Testis (tissue), 3 donors: ENCODE results near the gene MAPK1IP1L. TPM values are rescaled to one million over a fixed set of nuclear protein-coding genes. Genes with fewer than 3 reads are reported as not detected.
A peak's percentile ranks its signal among the peaks of the same experiment; 100 is the strongest.

Experiments
- DNase-seq: peaks from one replicate; pipeline ENCODE4 v3.0.0-alpha.2; 2019
- H3K27ac ChIP-seq, 2 donors: fragments of 200-600 bp; sonication (generic); one replicate each; pipeline ENCODE4 v1.5.1; 2019
- H3K27me3 ChIP-seq: fragments of 200-600 bp; sonication (generic); one replicate; pipeline ENCODE4 v1.5.1; 2019
- H3K36me3 ChIP-seq: fragments of 200-600 bp; sonication (generic); one replicate; pipeline ENCODE4 v1.5.1; 2017; ENCODE audit warnings: low read depth; ENCODE audit errors: missing control alignments
- H3K4me1 ChIP-seq: fragments of 200-600 bp; sonication (generic); one replicate; pipeline ENCODE4 v1.5.1; 2019
- H3K4me3 ChIP-seq, 2 donors: fragments of 200-600 bp; sonication (generic); one replicate each; pipeline ENCODE4 v1.5.1; 2017 to 2019
- H3K9me3 ChIP-seq: fragments of 200-600 bp; sonication (generic); one replicate; pipeline ENCODE4 v1.5.1; 2017
- POLR2A ChIP-seq: fragments of 450-650 bp; IDR thresholded peaks from one replicate; pipeline ENCODE4 v1.6.1; 2017; ENCODE audit warnings: antibody characterized with exemption, mild to moderate bottlenecking, moderate library complexity
- WGBS, 2 donors: methylation state at CpG; one replicate each; pipeline ENCODE4 v1.1.5; 2018; 5-methylcytosine and 5-hydroxymethylcytosine counted together
- intact Hi-C: fragments of 100-400 bp; cut with DNase I; formaldehyde crosslinking; loops from one replicate; pipeline ENCODE4 v1.15.1; 2023; ENCODE audit warnings: low total_unique reads
- polyA plus RNA-seq: library from polyadenylated mRNA; stranded (reverse); fragments of 350-450 nt; fragmentation: Illumina TruSeq; extraction: RNeasy Lipid Tissue Mini Kit (QIAGEN cat#74804); gene quantifications from one replicate; pipeline ENCODE4 v1.2.3, GENCODE V29; 2014; ENCODE audit warnings: low read depth, low replicate concordance; ENCODE audit not compliant: insufficient read depth
- total RNA-seq, 2 donors: library from RNA; depleted of rRNA; stranded (reverse); fragments of >200 nt; gene quantifications; one replicate each; pipeline ENCODE4 v1.2.3, GENCODE V29; 2016
- TF ChIP-seq, protein P1 (sequence below), 3 experiments: fragments of 450-650 bp in 2 of 3; fragments of 200-600 bp in 1 of 3; sonication (generic) in 1 of 3; IDR thresholded peaks; one replicate each; pipeline ENCODE4 v1.5.1; 2016 to 2019; ENCODE audit warnings: antibody characterized with exemption in 3 of 3, mild to moderate bottlenecking in 2 of 3, moderate library complexity in 1 of 3

MAPK1IP1L gene
- total and polyA plus RNA-seq, 3 donors from 2014 or later: 87.0 to 146 (median 105) TPM

DNA sequence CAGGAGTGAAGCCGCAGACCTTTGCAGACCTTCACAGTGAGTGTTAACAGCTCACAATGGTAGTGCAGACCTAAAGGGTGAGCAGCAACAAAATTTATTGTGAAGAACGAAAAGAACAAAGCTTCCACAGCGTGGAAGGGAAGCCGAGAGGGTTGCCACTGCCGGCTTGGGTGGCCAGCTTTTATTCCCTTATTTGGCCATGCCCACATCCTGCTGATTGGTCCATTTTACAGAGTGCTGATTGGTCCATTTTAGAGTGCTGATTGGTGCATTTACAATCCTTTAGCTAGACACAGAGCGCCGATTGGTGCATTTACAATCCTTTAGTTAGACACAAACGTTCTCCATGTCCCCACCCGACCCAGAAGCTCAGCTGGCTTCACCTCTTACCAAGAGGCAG is 35.5 kb downstream of the MAPK1IP1L start:
- no peak overlapping the region for H3K4me3 ChIP-seq
- DNase-seq: peak; percentile 15
- intact Hi-C loops: no loop called here
- TF ChIP-seq, protein P1, sequence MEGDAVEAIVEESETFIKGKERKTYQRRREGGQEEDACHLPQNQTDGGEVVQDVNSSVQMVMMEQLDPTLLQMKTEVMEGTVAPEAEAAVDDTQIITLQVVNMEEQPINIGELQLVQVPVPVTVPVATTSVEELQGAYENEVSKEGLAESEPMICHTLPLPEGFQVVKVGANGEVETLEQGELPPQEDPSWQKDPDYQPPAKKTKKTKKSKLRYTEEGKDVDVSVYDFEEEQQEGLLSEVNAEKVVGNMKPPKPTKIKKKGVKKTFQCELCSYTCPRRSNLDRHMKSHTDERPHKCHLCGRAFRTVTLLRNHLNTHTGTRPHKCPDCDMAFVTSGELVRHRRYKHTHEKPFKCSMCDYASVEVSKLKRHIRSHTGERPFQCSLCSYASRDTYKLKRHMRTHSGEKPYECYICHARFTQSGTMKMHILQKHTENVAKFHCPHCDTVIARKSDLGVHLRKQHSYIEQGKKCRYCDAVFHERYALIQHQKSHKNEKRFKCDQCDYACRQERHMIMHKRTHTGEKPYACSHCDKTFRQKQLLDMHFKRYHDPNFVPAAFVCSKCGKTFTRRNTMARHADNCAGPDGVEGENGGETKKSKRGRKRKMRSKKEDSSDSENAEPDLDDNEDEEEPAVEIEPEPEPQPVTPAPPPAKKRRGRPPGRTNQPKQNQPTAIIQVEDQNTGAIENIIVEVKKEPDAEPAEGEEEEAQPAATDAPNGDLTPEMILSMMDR (IDR thresholded peaks at IDR 0.05): no peak
- no peak for TF ChIP-seq POLR2A
- no peaks in the 10 kb centered on the region for H3K27me3 ChIP-seq
- H3K36me3 ChIP-seq: no peaks in the 10 kb centered on the region
- H3K27ac ChIP-seq: no peak overlapping the region
- no peaks in the 10 kb centered on the region for H3K9me3 ChIP-seq
- H3K4me1 ChIP-seq: no peaks in the 10 kb centered on the region
- 85 to 86% methylated on average over 9 of the region's 9 CpGs for WGBS, 2 donors

DNA sequence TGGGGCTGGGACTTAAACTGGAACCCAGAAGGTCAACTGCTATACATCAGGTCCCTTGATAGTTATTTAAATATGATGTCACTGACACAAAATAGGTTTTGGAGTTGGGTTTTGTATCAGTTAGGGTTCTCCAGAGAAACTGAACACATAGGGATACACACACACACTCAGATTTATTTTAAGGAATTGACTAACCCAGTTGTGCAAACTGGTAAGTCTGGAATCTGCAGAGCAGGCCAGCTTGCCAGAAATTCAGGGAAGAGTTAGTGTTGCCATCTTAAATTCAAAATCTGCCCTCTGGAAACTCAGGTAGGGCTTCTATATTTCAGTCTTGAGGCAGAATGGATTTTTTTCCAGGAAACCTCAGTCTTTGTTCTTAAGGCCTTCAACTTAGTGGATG is 36.9 kb downstream of the MAPK1IP1L start:
- Histone ChIP-seq H3K4me1 (no peaks in the 10 kb centered on the region), H3K36me3 (no peaks in the 10 kb centered on the region), H3K27ac (no peak overlapping the region), H3K27me3 (no peaks in the 10 kb centered on the region), H3K9me3 (no peaks in the 10 kb centered on the region), H3K4me3 (no peak overlapping the region)
- TF ChIP-seq POLR2A: no peak
- TF ChIP-seq, protein P1 (IDR thresholded peaks at IDR 0.05): no peak
- intact Hi-C loops: no loop called here
- no peak for DNase-seq

DNA sequence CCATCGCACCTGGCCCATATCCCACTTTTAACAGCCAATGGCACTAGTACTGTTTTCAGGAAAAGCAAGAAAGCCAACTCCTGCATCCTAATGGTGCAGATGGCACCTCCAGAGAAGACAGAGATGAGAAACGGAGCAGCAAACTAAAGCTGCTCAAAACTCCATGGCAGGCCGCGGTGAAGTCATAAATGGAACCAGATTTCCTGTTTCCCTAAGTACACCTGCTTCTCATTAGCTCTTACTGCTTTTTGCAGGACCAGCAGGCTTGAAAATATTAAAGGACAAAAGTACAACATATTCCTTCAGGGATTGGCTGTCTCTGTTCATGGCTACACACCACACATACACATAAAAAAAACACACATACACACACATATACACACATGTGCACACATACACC is 40.9 kb downstream of the MAPK1IP1L start:
- no peak for DNase-seq
- no peak for TF ChIP-seq POLR2A
- TF ChIP-seq, protein P1 (IDR thresholded peaks at IDR 0.05): no peak
- no peak overlapping the region for H3K27ac ChIP-seq
- no peaks in the 10 kb centered on the region for H3K4me1 ChIP-seq
- no peak overlapping the region for H3K4me3 ChIP-seq
- H3K36me3 ChIP-seq: no peaks in the 10 kb centered on the region
- no peaks in the 10 kb centered on the region for H3K27me3 ChIP-seq
- intact Hi-C loops: no loop called here
- WGBS, 2 donors: 61 to 73% methylated on average over 4 of the region's 4 CpGs
- no peaks in the 10 kb centered on the region for H3K9me3 ChIP-seq

DNA sequence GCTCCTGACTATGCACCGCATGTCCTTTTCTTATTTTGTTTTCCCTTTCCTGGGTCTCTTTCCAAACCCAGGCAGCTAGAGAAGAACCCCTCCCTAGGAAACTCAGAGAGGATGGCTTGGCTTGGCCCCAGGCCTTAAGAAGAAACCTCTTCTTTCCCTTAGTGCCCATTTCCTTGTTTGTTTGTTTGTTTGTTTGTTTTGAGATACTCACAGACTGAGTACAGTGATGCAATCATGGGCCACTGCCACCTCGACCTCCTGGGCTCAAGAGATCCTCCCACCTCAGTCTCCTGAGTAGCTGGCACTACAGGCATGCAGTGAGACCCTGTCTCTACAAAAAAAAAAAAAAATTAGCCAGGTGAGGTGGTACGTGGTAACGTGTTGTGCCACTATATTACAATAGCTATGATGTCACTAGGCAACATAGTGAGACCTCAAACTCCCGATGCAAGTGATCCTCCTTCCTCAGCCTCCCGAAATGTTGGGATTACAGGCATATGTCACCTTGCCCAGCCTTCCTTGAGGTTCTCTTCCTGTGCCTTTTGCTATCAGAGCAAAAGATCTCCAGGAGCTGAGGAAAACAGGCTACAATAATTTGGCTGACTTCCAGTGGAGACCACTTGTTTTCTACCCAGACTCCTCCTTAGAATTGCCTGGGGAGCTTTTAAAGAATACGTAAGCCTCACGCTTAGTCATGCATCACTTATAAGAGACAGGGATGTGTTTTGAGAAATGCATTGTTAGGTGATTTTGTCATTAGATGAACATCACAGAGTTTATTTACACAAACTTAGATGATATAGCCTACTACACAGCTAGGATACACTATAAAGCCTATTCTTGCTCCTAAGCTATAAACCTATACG is 43.1 kb downstream of the MAPK1IP1L start:
- intact Hi-C loops: no loop called here
- H3K4me3 ChIP-seq: no peak overlapping the region
- no peaks in the 10 kb centered on the region for H3K36me3 ChIP-seq
- H3K27ac ChIP-seq: no peak overlapping the region
- DNase-seq: no peak
- H3K4me1 ChIP-seq: peaks cover under 1% of the 10 kb centered on the region
- H3K9me3 ChIP-seq: no peaks in the 10 kb centered on the region
- WGBS, 2 donors: 83 to 88% methylated on average over 9 of the region's 9 CpGs
- no peaks in the 10 kb centered on the region for H3K27me3 ChIP-seq
- TF ChIP-seq POLR2A: no peak
- TF ChIP-seq, protein P1 (IDR thresholded peaks at IDR 0.05): no peak
